DMS53 (cell line): ENCODE results near the gene TEAD2.
A peak's percentile ranks its signal among the peaks of the same experiment; 100 is the strongest.

Experiments
- DNase-seq: peaks from one replicate; lab custom pipeline; 2025; lab: John Stamatoyannopoulos, UW

Gene TEAD2

DNA sequence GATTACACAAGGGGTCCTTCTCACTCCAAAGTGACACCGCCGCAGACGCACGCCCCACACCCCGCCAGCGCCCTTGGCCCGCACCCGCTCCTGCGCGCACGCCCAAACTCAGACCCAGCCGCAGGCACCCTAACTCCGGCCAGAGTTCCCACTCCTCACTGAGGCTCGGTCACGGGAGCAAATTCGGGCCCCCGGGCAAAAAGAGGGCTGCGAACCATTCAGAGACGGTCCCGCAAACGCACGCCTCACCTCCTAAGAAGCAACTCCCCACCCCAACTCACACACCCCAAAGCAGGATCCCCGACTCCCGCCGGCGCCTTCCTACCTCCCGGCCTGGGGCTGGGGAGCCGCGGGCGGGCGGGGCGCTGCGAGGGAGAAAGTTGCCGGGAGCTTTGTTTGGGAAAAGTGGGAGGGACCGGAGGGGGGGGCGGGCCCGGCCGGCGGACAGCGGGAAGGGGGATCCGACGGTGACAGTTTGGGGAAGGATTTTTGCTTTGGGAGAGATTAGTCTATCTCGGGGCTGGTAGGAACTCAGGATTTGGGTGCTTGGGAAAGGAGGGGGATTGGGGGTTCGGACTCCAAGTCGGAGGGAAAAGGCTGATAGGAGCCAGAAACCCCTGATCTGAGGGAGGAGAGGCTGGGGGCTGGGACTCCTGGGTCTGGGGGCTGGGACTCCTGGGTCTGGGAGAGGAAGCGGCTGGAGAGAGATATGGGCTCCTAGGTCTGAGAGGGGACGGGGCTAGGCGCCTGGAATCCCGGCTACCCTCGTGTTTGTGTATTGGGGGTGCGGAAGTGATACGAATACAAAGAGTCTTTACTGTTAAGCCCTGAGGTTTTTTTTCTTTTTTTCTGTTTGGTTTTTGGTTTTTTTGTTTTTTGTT lies at the start of gene TEAD2:
TSS of gene TEAD2 (minus strand) at position 369 of the 881 bp plus-strand sequence. CDS start 2,341 bp downstream, outside the sequence.
- DNase-seq = peak; percentile 25

DNA sequence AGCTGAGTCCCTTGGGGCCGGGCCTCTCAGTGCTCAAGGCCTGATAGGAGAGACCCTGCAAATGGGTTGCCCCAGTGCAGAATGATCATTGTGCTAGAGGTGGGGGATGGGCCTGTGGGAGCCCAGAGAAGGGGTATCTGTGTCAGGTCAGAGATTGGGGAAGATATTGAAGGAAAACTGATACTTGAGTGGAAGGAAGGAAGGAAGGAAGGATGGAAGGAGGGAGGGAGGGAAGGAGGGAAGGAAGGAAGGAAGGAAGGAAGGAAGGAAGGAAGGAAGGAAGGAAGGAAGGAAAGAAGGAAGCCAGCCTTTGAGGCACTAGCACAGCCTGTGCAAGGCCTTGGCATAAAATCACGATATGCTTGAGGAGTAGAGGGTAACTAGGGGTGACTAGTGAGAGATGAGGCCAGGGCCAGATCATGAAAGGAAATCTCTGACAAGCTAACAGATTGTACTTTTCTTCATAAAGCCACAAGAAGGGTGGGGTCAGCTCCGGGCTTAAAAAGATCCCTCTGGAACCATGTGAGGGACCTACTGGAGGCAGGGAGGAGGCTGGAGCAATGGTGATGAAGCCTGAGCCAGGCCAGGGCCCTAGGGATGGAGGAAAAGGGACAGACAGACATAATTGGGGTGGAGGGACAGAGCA lies 49.6 kb upstream of the TEAD2 start:
- DNase-seq = no peak

DNA sequence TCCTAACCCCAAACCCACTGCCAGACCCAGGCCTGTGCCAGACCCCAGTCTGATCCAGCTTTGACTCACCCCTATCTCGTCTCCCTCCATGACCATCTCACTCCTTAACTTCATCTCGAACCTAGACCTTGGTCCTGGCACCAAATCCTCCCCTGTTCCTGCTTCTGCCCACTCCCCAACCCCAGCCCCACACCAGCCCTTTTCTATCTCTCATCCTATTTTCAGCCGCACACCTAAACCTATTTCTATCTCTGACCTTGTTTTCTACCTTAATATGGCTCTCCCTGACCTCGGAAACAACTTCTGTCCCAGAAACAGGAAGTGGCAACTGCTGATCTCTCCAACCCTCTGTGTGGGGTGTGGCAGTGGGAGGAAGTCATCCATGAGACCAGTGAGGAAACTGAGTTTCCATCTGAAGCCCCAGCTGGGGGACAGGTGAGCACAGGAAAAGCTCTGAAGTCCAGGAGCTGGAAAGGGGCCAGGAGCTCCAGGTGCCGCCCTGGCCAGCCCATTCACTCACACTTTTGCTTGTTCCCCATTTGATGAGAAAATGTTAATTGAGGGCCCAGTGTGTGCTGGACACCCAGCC lies 47.3 kb upstream of the TEAD2 start:
- DNase-seq = peak; percentile 10

DNA sequence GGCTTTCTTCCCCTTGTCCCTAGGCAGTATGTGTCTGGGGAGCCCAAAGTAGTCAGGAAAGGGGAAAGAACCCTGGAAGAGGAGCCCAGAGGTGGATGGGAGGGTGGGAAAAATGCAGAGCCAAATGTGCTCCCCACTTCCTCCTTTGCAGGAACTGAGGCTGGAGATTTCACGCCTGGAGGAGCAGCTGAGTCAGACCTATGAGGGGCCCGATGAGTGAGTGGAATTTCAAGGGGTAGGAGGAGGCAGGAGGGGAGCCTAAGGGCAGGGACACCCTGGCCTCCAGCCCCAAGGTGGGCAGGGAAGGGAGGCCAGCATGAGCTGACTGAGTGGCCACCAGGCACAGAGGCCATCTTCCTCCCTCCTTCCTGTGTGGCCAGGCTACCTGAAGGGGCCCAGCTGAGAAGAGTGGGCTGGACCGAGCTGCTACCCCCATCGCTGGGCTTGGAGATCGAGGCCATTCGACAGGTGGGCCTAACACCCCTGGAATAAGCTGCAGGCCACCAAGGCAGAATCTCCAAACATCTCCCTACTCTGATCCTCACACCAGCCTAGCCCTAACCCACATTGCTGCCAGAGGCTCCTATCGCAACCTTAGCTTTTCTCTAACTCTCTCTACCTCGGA lies 46.7 kb upstream of the TEAD2 start:
- DNase-seq = no peak

DNA sequence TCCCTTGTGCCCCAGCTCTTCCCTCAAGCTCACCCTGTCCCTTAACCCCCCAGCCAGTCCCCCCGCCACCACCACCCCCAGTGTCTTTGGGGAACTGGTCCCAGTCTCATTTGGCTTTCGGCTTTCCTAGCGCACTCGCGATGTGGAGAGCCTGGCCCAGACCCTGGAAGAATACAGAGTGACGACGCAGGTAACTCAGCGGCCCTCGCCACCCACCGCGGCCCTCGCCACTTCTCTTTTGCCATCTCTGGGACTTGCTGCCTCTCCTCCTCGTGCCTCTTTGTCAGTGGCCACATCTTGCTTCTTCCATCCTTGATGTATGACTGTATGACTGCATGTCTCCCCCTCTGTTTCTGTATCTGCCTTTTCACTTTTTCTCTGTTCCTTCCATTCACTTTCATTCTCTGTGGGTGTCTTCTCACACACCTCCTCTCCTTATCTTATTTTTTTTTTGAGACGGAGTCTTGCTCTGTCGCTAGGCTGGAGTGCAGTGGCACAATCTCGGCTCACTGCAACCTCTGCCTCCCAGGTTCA lies 45.3 kb upstream of the TEAD2 start:
- DNase-seq = no peak

DNA sequence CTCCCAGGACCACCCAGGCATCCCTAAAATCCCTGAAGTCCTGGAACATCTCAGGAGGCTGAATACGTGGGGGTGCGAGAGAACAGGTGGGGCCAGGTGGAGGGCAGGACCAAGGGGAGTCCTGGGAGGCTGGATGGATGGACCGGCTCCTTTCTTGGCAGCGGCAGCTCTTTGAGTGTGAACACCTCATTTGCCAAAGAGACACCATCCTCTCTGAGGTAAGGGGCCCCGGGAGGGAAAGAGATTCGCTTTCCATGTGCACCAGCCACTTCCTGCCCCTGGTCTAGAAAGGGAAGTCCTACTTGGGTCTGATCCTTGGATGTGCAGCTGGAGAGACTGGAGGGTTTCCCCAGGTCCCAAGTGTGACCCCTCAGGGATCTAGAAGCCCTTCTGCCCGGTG lies 44.9 kb upstream of the TEAD2 start:
- DNase-seq = no peak

DNA sequence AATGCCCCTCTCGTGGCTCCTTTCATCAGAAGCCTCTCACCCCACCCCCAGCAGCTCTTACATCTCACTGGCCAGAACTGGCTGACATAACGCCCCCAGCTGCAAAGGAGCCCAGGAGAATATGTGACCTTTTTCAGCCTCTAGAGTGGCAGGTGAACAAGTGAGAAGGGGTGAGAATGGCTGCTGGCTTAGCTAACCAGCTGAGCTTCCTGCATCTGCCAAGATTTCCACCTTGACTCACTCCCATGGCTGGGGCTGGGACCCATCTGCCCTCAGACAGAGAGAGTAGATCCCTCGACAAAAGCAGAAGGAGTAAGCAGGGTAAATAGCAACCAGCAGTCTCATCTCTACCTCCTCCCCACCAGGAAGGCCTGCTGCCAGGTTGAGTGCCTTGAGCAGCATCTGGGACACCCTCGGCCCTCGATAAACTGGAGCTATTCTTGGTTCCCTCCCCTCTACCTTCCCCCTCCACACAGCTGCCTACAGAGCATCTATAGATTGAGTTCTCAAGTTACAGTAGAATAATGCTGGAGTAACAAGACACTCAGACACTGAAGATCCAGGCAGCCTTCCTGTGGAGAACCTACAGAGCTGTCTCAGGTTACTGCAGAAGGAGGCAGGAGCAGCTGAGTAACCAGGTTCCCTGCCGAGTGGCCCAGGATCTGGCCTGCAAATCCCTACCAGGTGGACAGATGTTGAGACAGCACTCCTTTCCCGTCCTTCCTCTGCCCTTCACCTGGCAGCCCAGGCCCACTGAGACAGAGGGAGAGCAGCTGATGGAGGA lies 41.4 kb upstream of the TEAD2 start:
- DNase-seq = peak; percentile 85

DNA sequence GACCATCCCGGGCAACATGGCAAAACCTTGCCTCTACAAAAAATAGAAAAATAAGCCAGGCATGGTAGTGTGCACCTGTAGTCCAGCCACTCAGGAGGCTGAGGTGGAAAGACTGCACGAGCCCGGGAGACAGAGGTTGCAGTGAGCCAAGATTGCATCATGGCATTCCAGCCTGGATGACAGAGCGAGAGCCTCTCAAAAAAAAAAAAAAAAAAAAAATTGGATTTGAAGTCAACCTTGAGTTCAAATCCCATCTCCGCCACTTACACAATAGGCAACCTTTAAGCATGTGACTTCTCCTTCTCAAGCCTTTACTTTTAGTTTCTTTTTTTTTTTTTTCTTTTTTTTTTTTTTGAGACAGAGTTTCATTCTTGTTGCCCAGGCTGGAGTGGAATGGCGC lies 37.8 kb upstream of the TEAD2 start:
- DNase-seq = no peak

DNA sequence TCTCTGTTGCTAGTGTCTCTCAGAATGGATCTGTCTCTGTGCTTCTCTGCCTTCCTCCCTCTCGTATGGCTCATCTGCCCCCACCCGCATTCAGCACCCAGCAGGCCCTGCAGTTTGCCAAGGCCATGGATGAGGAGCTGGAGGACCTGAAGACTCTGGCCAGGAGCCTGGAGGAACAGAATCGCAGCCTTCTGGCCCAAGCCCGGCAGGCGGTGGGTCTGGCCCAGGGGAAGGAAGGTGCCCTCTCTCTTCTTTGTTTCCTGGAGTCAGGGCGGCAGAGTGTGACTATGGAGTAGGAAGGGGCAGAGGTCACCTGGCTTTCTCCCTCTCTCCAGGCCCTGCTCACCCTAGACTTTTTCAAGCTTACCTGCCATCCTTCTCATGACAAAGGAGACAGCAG lies 36.7 kb upstream of the TEAD2 start:
- no peak for DNase-seq

DNA sequence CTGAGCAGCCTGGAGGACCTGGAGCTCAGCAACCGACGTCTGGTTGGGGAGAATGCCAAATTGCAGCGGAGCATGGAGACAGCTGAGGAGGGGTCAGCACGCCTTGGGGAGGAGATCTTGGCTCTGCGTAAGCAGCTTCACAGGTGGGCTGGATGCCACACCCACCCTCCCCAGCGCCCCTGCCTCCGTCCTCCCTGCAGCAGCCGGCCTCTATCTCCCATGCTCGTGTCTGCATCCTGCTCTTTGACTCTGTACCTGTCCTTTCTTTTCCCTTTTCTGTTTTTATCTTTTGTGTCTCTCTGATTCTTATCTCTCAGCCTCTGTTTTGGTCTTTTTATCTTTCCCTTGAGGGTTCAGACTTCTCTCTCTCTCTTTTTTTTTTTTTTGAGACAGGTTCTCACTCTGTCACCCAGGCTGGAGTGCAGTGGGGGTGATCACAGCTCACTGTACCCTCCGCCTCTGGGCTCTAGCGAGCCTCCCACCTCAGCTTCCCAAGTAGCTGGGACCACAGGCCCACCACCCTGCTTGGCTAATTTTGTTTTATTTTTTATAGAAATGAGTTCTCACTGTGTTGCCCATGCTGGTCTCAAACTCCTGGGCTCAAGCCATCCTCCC lies 35.9 kb upstream of the TEAD2 start:
- DNase-seq = no peak

DNA sequence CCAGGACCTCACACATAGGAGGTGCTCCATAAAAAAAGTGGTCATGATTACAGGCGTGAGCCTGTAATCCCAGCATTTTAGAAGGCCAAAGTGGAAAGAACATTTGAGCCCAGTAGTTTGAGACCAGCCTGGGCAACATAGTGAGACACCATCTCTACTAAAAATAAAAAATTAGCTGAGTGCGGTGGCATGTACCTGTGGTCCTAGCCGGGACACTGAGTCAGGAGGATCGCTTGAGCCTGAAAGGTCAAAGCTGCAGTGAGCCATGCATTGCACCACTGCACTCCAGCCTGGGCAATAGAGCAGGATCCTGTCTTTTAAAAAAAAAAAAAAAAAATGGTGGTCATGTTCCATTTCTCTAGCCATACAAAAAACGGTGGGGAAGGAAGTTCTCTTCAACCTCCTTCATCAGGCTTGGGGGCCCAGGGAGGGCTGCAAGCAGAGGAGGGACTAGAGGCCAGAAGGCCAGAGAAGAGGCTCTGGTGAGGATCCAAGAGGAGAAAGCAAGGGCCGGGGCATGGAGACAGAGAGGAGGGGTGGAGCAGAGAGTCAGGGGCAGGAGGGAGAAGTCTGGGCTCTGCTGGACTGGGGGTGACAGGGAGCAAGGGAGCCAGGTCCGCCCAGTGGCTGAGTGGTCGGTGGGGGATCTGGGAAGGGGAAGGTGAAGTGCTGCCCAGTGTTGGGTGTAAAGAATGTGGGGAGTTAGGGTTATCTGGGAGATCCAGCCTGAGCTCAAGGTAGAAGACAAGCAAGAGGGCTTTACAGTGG lies 34.7 kb upstream of the TEAD2 start:
- DNase-seq = no peak

DNA sequence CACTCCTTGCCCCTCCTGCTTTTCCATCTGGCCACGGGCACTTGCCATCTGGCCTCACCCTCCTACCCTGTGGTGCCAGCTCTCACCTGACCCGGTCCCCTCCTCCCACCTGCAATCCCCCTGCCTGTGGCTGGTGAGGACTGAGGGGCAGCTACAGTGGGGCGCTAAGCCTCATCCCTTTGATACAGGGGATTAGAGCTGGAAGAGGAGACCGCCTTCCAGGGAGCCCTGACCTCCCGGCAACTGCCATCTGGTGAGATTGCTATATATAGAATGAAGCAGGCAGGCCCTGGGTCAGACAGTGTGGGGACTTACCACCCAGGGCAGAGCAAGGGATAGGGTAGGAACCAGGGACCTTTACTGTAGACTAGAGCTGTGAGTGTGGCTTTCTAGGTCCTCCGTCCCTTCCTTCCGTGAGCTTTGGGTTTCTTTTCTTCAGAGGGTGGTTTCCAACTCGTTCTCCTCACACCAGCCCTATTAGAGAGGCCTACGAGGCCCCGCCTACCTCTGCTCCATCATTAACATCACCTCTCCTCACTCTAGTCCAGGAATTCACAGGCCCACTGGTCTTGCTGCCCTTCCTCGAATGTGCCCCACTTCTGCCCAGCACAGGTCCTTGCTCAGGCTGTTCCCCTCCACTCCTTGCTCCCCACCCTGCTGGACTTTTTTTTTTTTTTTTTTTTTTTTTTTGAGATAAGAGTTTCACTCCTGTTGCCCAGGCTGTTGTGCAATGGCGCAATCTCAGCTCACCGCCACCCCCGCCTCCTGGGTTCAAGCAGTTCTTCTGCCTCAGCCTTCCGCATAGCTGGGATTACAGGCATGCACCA lies 33.6 kb upstream of the TEAD2 start:
- no peak for DNase-seq

DNA sequence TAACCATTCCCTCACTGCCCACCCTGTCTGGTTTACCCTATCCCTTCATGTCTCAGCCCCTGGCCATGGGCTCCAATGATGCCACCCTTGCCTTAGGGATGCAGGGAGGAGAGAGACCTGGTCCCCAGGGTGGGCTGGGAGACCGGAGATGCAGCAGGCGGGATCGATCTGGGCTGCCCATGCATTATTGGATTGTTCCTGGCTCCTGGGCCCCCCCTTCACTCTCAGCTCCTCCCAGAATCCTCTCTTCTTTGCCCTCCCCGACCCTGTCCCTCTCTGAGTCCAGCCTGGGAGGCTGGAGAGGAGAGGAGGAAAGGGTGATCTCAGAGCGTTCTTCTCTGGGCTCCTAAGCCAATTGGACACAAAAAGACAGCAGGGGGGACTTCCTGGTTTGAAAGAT lies 31.7 kb upstream of the TEAD2 start:
- no peak for DNase-seq

DNA sequence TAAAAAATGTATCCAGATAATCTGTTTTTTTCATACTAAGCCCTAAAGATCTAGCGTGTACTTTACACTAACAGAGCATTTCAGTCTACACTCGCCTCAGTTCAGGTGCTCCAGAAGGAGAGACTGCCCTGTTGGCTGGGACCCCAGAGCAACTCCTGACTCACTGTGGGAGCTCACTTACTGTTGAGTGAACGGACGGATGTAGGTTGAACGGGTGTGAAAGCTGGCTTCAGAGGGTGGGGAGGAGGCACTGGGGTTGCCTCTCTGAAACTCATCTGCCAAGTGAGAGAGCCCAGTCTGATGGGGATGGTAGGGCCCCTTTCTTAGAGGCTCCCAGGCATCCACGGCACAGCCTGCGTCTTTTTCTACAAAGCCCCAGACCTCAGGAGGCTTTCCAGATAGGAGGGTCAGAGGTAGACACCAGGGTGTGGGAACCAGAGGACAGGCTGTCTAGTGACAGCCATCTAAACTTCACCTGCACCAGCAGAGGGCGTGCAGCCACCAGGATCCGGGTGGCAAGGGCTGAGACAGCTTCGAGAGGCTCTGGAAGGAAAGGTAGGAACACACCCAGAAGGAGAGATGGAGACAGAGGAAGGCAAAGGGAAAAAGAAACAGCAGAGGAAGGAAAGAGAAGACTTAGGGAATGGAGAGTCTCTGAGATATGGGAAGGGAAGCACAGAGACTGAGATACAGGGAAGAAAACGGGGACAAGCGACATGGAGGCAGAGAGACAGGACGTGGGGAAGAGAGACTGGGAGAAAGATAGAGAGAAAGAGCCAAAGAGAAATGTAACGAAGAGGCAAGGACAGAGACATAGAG lies 29.6 kb upstream of the TEAD2 start:
- DNase-seq = peak; percentile 88

DNA sequence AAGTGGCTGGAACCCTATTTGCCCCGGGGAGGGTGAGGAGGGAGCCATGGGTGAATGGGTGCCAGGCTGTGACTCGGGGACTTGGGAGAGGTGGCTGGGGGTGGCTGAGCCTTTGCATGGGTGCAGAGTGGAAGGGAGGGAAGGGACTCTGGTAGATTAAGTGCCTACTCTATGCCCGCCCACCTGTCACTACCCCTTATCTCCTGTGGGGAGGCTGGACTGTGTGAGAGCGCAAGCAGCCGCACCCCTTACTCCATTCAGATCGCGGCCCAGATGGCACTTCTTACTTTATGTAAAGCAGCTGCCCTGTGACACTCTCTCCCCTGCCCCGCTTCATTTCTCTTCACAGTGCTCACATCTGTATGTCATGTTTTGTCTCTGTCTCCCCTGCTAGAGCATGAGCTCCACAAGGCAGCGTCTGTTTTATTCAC lies 28.7 kb upstream of the TEAD2 start:
- peak; percentile 62 for DNase-seq

DNA sequence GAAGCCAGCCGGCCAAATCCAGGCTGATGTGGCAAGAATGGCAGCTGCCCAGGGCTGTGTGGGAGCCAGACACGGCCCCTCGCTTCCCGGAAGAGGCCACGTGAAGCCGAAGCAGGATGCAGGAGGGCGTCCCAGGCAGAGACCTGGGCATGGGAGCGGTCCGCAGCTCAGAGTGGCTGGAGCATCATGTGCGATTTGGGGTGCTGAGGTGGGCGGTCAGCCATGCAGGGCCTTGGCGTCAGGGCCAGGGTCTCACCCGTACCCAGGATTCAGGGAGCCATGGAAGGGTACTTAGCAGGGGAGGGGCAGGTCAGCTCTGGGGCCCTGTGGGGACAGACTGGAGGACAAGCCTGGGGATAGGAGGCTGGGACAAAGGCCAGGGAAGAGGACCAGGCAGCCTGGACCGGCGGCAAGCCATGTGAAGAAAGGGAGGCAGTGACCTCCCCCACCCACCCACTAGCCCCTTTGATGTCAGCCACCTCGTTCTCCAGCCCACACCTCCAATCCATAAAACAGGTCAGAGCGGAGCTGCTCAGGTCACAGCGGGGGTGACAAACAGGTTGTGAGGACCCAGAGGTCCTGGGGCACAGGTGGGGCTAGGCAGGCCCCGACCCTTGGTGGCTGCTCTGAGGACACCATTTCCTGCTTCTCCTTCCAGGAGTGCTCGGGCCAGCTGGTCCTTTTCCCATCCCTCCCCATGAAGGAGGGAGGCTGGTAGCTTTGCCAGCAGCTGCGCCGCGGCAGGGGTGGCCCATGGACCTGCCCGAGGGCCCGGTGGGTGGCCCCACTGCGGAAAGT lies 28.1 kb upstream of the TEAD2 start:
- peak; percentile 62 for DNase-seq

DNA sequence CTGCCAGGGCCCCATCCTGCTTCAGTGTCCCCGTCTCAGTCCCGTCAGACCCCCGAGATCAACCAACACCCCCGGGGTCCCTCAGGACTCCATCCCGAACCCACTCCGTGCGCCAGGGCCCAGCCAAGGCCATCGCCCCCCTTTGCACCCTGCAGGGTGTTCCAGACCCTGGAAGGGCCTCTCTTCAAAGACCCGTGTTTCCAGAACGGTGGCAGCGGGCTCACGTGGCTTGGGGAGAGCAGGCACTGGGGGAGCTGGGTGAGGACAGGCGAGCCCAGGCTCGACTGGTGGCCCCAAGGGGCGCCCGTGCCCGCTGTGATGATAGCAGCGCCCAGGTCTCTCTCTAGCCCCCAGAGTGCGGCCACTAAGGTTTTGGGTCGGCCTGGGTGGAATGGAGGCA lies 27.2 kb upstream of the TEAD2 start:
- no peak for DNase-seq

DNA sequence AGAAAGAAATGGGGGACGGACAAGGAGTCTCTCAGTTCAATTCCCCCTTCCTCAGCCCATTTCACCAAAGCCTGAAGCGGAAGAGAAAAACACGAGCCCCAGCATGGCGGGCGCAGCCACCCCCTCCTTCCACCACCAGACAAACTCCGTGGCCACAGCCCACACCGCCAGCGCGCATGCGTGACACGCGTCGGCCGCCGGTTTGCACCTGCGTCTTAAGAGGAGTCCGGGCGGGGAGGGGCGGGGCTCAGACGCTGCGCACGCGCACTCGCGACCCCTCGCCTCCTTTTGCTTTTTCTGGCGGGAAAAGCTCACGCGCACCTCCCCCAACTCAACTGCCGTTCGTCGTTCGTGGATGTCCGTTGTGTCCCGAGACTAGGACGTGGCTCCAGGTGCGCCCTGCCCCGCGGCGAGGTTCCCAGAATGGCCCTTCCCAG lies 25.7 kb upstream of the TEAD2 start, which contains the start of gene KASH5:
TSS of gene KASH5 (plus strand) at position 314 of the 437 bp plus-strand sequence. CDS start 2,635 bp downstream, outside the sequence.
- peak; percentile 88 for DNase-seq
